ENCODE results near the gene MEIKIN. TPM values are rescaled to one million over a fixed set of nuclear protein-coding genes. Genes with fewer than 3 reads are reported as not detected.

Gene MEIKIN
- total RNA-seq, 4 donors from 2014 or later, result not detected

- H3K27me3 ChIP-seq, result no peaks in the 10 kb centered on the region
- no peak for DNase-seq (ENCODE audit: low spot score in 2 of 2)
- H3K4me3 ChIP-seq, result no peak overlapping the region
- H3K4me1 ChIP-seq, result no peaks in the 10 kb centered on the region
- no peak overlapping the region for H3K27ac ChIP-seq
- 84 to 91% methylated on average over 9 of the region's 9 CpGs for WGBS, 2 donors
- no peaks in the 10 kb centered on the region for H3K36me3 ChIP-seq
- H3K9me3 ChIP-seq, result no peaks in the 10 kb centered on the region
- no peak for TF ChIP-seq EP300 (IDR thresholded peaks at IDR 0.05)
- no peak for TF ChIP-seq CTCF (IDR thresholded peaks at IDR 0.05)
- no peak for TF ChIP-seq POLR2A (IDR thresholded peaks at IDR 0.05)
Observed at GRCh38 chr5:131973089-131973712, 27.7 kb upstream of the MEIKIN start.

DNA sequence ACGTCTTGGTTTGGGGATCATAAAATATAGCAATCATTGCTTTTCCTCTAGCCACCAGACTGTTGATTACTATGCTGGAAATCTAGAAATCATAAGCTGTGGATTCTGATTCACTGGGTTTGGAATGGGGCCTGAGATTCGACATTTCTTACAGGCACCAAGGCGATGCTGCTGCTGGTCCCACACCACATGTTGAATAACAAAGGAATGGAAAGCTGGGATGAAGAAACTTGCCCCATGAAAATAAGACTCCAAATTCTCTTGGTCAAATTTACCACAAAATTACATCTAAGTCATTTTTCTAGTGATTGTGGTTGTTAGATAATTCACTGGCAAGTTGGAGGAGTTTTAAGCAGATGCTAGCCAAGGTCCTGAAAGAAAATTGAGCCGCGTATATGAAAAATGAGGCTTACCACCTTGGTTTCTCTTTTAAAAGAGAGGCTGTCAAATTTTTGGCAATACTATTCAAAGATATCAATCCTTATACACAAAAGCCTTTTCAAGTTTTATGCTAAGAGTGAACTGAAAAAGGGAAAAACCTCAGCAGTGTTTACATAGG, 23.0 kb upstream of the MEIKIN start:
- TF ChIP-seq EP300 (IDR thresholded peaks at IDR 0.05), result no peak
- no peak for TF ChIP-seq POLR2A (IDR thresholded peaks at IDR 0.05)
- TF ChIP-seq CTCF (IDR thresholded peaks at IDR 0.05), result no peak
- no peaks in the 10 kb centered on the region for H3K36me3 ChIP-seq
- no peaks in the 10 kb centered on the region for H3K4me1 ChIP-seq
- H3K27me3 ChIP-seq, result no peaks in the 10 kb centered on the region
- no peaks in the 10 kb centered on the region for H3K9me3 ChIP-seq
- H3K4me3 ChIP-seq, result no peak overlapping the region
- whole genome bisulfite sequencing, 2 donors, result 72 to 78% methylated on average over 5 of the region's 5 CpGs
- no peak for DNase-seq (ENCODE audit: low spot score in 2 of 2)
- H3K27ac ChIP-seq, result no peak overlapping the region

GRCh38 chr5:131966551-131966950, 21.1 kb upstream of the MEIKIN start:
- no peak overlapping the region for H3K4me3 ChIP-seq
- H3K4me1 ChIP-seq, result no peaks in the 10 kb centered on the region
- H3K36me3 ChIP-seq, result no peaks in the 10 kb centered on the region
- no peaks in the 10 kb centered on the region for H3K9me3 ChIP-seq
- no peaks in the 10 kb centered on the region for H3K27me3 ChIP-seq
- H3K27ac ChIP-seq, result no peak overlapping the region
- WGBS, 2 donors, result 80 to 92% methylated on average over 1 of the region's 1 CpG
- no peak for TF ChIP-seq POLR2A (IDR thresholded peaks at IDR 0.05)
- TF ChIP-seq EP300 (IDR thresholded peaks at IDR 0.05), result no peak
- no peak for TF ChIP-seq CTCF (IDR thresholded peaks at IDR 0.05)
- DNase-seq (ENCODE audit: low spot score in 2 of 2), result no peak

- TF ChIP-seq EP300 (IDR thresholded peaks at IDR 0.05) (no peak), POLR2A (IDR thresholded peaks at IDR 0.05) (no peak), CTCF (IDR thresholded peaks at IDR 0.05) (no peak)
- Histone ChIP-seq H3K9me3 (no peaks in the 10 kb centered on the region), H3K4me3 (no peak overlapping the region), H3K4me1 (no peaks in the 10 kb centered on the region), H3K27me3 (no peaks in the 10 kb centered on the region), H3K27ac (no peak overlapping the region), H3K36me3 (no peaks in the 10 kb centered on the region)
- DNase-seq (ENCODE audit: low spot score in 2 of 2), result no peak
- 75 to 83% methylated on average over 6 of the region's 6 CpGs for WGBS, 2 donors
Observed at GRCh38 chr5:131965826-131966415, 20.5 kb upstream of the MEIKIN start.

- WGBS, 2 donors, result 80 to 98% methylated on average over 3 of the region's 3 CpGs
- Histone ChIP-seq H3K9me3 (no peaks in the 10 kb centered on the region), H3K36me3 (no peaks in the 10 kb centered on the region), H3K27ac (no peak overlapping the region), H3K4me1 (no peaks in the 10 kb centered on the region), H3K27me3 (no peaks in the 10 kb centered on the region), H3K4me3 (no peak overlapping the region)
- no peak for DNase-seq (ENCODE audit: low spot score in 2 of 2)
- TF ChIP-seq EP300 (IDR thresholded peaks at IDR 0.05) (no peak), POLR2A (IDR thresholded peaks at IDR 0.05) (no peak), CTCF (IDR thresholded peaks at IDR 0.05) (no peak)
Observed at GRCh38 chr5:131959906-131960305, 14.4 kb upstream of the MEIKIN start.

Data from tibial nerve (tissue), 4 donors.